DND-41 (cell line): Measurements from ENCODE around the gene PEF1.

Experiments used
- EZH2 ChIP-seq: IDR thresholded peaks from 3 replicates; pipeline ENCODE4 v1.6.1; 2012; ENCODE audit warnings: borderline replicate concordance, low read depth, mild to moderate bottlenecking, moderate library complexity, low read length, inconsistent platforms; ENCODE audit not compliant: severe bottlenecking
- TF ChIP-seq, protein P1 (sequence below): IDR thresholded peaks from 2 replicates; pipeline ENCODE4 v1.5.1; 2012; ENCODE audit warnings: borderline replicate concordance, low read length, moderate library complexity, mild to moderate bottlenecking; ENCODE audit not compliant: poor library complexity, severe bottlenecking; ENCODE audit errors: extremely low read depth

- TF ChIP-seq, protein P1, sequence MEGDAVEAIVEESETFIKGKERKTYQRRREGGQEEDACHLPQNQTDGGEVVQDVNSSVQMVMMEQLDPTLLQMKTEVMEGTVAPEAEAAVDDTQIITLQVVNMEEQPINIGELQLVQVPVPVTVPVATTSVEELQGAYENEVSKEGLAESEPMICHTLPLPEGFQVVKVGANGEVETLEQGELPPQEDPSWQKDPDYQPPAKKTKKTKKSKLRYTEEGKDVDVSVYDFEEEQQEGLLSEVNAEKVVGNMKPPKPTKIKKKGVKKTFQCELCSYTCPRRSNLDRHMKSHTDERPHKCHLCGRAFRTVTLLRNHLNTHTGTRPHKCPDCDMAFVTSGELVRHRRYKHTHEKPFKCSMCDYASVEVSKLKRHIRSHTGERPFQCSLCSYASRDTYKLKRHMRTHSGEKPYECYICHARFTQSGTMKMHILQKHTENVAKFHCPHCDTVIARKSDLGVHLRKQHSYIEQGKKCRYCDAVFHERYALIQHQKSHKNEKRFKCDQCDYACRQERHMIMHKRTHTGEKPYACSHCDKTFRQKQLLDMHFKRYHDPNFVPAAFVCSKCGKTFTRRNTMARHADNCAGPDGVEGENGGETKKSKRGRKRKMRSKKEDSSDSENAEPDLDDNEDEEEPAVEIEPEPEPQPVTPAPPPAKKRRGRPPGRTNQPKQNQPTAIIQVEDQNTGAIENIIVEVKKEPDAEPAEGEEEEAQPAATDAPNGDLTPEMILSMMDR: peak; percentile 68
- TF ChIP-seq EZH2: no peak
Observed at GRCh38 chr1:31617916-31618746, 26.5 kb downstream of the PEF1 start.
